HG03342 (cell line): ENCODE results near the gene ATP6V0E2.
A peak's percentile ranks its signal among the peaks of the same experiment; 100 is the strongest.
"Not testable (repeated sequence)": the region's sequence is repeated elsewhere in the genome, so short reads cannot be mapped to it uniquely, and the experiment has no call there.

Experiments used
- ATAC-seq: cut with Tn5 transposase; IDR thresholded peaks from one replicate; pipeline ENCODE4 v1.9.1; 2021; ENCODE audit warnings: mild to moderate bottlenecking, moderate library complexity; ENCODE audit not compliant: unreplicated experiment

ATP6V0E2 gene

DNA sequence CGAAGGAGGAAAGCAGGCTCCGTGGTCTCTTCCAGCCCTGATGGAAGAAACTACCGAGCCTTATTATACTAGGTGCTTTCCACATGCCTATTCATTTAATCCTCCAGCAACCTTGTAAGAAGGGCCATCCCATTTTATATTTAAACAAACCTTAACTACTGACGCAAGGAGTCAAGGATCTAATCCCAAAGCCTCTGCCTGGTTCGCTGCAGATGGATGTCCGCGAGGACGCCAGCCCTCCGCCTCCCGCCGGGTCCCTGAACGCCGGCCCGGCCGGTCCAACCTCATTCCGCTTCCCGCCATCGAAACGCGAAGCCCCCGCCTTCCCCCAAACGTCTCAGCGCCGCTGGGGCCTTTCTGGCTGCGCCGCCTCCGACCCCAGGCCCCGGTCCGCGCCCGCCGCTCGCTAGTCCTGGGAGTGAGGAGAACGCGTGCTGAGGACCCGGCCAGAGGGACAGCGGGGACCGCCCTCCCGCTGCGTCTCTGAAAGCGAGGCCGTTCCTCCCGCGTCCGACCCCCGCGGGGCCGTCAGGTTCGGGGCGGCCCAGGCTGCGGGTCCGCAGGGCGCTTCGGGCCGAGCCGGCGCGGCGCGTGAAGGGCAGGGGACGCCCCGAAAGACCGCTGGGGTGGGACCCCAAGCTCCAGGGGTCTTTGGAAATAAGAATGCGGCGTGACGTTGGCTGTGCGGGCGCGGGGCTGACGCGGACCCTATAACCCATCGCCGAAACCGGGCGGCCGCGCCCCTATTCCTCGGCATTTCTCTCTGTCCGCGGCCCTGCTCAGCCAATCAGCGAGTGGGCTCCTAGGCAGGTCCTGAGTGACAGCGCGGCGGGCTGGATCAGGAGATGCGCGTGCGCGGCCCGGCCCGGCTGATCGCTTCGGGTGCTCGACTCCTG is at the start of gene ATP6V0E2:
ATP6V0E2 (plus strand) TSS at position 896 of the 896 bp plus-strand sequence. CDS start 97 bp downstream, outside the sequence.
- peak; percentile 91 for ATAC-seq

- ATAC-seq: no peak
Observed at GRCh38 chr7:149824301-149824741, 49.4 kb upstream of the ATP6V0E2 start.

DNA sequence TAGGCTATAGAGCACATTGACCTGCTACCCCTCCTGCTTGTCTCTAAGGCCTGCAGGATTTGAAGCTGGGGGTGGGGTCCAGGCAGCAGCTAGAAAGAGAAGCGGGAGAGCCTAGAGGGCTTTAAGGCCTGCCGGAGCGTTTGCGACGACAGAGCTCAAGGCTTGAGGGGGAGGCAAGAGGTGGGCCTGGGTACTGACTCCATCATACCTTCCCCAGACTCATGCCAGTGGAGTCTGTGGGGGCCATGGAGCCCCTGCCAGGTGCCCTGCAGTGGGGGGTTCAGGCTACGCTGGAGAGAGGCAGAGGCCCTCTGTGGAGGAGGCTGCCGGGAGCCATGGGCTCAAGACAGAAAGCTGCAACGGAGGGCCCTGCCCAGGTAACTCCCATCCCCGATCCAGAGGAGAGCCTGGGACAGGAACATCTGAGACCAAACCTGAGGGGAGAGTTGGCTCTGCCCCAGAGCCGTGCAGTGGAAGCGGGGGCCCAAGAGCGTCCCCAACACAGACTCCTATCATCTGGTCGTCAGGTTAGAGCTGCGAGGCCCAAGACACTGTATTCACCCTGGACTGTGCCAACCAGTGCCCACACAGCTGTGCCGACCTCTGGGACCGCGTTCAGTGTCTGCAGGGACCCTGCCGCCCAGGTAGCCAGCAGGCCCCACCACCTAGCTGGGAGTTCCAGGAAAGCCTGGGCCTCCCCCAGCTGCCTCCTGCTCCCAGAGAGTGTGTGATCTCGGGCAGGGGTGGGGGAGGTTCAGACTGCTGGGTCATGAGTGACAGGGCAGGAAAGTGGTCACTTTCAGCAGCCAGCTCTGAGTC is 48.8 kb upstream of the ATP6V0E2 start:
- no peak for ATAC-seq

GRCh38 chr7:149825567-149826343 is 48.0 kb upstream of the ATP6V0E2 start:
- no peak for ATAC-seq

DNA sequence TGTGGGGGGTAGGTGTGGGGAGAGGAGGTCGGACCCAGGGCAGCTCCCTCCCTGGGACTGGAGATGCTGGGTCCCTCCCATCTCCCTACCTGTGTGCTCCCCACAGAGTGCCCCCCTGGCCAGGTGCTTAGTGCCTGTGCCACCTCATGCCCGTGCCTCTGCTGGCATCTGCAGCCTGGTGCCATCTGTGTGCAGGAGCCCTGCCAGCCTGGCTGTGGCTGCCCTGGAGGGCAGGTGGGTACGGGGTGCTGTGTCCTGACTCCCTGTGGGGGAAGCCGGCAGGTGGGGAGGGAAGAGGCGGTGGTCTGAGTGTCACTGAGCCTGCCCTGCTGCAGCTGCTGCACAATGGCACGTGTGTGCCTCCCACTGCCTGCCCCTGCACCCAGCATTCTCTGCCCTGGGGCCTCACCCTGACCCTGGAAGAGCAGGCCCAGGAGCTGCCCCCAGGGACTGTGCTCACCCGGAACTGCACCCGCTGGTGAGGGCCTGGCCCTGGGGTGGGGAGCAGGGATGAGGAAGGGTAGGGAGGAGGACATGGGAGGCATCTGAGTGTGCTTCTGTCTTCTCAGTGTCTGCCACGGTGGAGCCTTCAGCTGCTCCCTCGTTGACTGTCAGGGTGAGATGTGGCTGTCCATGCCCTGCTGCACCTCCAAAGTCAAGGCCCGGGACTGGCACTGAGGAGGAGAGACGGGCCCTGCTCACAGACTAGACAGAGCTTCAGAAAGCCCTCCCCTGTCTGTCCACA is 47.3 kb upstream of the ATP6V0E2 start:
- ATAC-seq: no peak

GRCh38 chr7:149827089-149827981 is 46.4 kb upstream of the ATP6V0E2 start:
- ATAC-seq: no peak

DNA sequence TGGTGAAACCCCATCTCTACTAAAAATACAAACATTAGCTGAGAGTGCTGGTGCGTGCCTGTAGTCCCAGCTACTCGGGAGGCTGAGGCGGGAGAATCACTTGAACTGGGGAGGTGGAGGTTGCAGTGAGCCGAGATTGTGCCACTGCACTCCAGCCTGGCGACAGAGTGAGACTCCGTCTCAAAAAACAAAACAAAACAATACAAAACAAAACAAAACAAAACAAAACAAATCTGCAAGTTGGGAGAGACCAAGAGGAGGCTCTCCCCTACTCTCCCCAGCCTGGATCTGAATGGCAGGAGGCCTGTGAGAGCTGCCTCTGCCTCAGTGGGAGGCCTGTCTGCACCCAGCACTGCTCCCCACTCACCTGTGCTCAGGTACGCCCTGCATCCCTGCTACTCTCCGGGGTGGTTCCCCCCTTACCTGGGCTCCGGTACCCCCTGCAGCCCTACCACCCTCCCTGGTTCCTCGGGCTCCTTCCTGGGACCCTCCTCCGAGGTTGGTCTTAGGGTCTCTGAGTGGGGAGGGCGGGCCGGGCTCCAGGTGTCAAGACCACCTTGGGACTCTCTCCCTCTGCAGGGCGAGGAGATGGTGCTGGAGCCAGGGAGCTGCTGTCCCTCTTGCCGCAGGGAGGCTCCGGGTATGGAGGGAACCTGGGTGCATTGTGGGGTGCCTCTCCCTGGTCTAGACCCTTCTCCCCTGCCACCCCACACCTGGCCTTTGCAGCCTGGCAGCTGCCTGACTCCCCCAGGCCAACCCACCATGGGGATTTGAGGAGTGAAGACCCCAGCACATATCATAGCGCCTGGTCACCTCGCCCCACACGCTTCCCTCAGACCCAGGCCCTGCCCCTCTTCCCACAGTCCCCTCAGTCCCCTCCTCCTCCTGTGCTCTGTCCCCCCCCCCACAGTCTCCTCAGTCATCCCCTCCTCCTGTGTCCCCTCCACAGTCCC is 45.1 kb upstream of the ATP6V0E2 start:
- no peak for ATAC-seq

DNA sequence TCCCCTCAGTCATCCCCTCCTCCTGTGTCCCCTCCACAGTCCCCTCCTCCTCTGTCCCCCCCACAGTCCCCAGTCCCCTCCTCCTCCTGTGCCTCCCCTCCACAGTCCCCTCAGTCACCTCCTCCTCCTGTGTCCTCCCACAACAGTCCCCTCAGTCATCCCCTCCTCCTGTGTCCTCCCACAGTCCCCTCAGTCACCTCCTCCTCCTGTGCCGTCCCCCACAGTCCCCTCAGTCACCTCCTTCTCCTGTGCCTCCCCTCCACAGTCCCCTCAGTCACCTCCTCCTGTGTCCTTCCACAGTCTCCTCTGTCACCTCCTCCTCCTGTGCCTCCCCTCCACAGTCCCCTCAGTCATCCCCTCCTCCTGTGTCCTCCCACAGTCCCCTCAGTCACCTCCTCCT is 43.2 kb upstream of the ATP6V0E2 start:
- not testable (repeated sequence) for ATAC-seq

GRCh38 chr7:149830997-149831740 is 42.6 kb upstream of the ATP6V0E2 start:
- ATAC-seq: no peak

DNA sequence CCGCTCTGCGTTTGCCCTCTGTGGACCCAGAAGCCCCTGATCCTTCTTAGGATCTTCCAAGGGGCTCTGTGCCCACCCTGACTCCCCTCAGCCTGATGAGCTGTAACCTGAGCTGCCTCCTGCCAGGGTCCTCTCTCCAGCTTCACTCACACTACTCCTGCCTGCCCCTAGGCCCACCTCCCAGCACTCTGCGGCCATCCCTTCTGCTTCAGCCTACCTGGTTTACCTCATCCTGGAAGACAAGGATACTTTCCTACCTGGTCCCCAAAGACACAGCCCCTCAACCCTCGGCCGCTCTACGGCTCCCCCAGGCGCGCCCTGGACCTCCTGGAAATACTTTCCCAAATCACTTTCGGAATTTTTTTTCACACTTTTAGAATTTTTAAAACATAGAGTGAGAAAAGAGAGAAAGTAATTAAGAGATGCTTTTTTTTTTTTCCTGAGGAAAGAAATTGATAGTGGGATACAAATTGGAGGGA is 42.0 kb upstream of the ATP6V0E2 start:
- no peak for ATAC-seq

DNA sequence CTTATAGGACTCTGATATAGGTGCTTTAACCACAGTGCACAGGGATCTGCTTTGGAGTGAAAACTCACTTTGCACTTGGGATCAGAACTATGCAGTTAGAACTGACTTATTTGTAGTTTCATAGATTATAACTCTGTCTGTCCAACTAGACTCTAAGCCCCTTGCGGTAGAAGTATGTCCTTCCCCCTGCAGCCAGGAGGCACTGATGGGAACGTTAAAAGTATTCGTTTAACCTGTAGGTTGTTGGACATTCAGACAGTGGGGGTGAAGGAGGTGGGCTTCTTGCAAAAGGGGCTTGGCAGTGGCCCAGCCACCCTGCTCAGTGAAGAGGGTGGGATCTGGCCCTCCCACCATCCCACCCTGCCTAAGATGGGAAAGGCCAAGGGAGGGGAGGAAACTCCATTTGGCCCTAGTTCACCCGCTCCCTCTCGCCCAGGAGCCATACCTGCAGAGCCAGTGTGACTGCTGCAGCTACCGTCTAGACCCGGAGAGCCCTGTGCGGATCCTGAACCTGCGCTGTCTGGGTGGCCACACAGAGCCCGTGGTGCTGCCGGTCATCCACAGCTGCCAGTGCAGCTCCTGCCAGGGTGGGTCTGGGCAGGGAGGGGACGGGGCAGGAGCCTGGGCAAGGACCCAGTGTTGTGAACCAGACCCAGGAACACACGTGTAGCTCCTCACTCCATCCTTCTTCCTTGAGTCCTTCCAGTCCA is 41.3 kb upstream of the ATP6V0E2 start:
- ATAC-seq: no peak

- no peak for ATAC-seq
Observed at GRCh38 chr7:149833495-149834130, 40.2 kb upstream of the ATP6V0E2 start.

- ATAC-seq: no peak
Observed at GRCh38 chr7:149834601-149835000, 39.2 kb upstream of the ATP6V0E2 start.

DNA sequence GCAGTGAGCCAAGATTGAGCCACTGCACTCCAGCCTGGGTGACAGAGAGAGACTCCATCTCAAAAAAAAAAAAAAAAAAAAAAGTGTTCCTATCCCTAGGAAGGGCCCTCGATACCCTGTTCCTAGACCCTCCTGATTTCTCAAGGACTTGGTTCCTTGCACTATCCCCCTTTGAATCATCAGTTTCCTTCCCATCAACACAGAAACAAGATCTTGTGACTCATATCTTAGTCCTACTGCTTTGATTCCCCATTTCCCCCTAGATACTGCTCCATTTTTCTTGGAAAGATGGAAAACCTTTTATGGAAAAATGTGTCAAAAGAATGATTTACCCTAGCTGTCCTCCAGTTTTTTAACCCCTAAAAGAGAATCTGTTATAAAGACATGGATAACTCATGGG is 37.3 kb upstream of the ATP6V0E2 start:
- no peak for ATAC-seq

DNA sequence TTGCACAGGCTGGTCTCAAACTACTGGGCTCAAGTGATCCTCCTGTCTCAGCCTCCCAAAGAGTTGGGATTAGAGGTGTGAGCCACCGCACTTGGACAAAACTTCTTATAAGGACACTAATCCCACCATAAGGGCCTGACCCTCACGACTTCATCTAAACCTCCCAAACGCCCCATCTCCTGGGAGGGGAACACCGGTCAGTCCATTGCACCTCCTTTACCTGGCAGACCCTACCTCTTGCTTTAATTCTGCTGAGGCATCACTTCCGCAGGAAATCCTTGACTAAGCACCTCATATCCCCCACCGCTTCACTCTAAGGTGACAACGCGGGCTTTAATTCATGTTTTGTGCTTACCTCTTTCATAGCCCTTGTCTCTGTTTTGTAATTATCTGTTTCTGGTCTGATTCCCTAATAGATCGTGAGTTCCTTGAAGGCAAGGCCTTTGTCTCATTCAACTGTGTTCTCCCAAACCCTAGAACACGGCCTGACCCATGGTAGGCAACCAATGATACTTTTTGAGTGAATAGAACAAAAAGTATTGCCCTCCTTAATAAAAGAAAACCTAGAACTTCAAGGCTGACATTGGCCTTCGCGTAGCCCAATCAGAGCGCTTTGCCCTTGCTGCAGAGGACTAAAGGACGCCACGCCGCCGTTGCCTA is 36.1 kb upstream of the ATP6V0E2 start:
- no peak for ATAC-seq
